Measurements from ENCODE around the gene ARHGEF39.

ARHGEF39 gene

DNA sequence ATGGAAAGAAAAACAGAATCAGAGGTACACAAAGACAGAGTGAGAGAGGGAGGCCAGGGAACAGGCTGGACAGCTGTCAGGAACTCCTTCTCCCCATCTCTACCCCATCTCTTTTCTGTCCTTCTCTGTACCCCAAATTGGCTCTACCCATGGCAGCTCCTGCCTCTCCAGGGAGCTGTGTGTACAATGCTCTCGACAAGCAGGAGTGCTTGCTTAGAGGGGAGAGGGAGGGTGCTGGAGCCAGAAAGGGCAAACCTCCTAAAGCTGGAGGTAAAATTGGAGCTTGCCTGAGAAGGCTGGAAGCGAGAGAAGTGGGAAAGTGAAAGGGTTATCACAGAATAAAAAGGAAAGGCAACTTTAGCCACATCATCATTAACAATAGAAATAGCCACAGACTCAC, 18.3 kb upstream of the ARHGEF39 start:
- Histone ChIP-seq H3K36me3 (ENCODE audit: control insufficient read depth, insufficient read depth, low read length) (peaks cover 65% of the 10 kb centered on the region), H3K27me3 (ENCODE audit: control insufficient read depth, insufficient read depth, low read length) (no peaks in the 10 kb centered on the region), H3K27ac (ENCODE audit: low read depth, low read length) (no peak overlapping the region), H3K4me3 (ENCODE audit: low read depth, low read length) (no peak overlapping the region), H3K9ac (ENCODE audit: low read depth, low read length) (no peak overlapping the region), H3K4me1 (ENCODE audit: control insufficient read depth, insufficient read depth, low read length) (peaks cover 8% of the 10 kb centered on the region), H3K9me3 (ENCODE audit: control insufficient read depth, insufficient read depth, low read length) (no peaks in the 10 kb centered on the region)

DNA sequence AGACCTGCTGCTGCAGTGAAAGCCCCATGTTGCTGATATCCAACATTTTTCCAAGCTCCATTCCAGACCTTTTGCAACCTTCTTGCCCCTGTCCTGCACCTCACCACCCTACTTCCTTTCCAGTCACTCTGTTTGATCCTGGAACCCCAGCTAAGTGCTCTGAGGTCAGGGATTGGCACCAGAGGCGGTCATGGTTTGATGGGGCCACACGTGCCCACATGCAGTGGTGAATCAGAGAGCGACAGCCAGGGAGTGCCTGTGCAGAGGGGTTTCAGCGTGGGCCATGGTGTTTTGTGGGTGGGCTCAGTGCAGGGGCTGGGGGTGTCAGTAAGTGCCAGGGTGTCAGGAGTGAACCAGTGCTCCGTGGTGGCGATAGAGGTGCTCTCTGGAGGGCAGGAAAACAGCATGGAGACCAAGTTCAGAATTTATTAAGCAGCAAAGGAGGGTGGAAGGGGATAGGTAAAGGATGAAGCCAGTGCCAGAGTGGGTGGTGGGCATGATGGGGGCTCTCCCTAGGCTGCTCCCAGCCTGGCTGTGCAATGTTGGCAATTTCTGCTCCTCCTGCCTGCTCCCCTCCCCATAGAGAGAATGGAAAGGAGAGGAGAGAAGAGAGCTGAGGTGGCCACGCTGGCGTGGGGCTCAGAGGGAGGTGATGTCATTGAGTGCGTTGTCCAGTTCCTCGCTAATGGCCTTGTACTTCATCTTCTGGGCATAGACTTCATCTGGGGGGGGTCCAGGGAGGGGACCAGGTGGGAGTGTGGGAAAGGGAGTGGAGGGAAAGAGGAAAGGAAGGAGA, 17.7 kb upstream of the ARHGEF39 start:
- Histone ChIP-seq H3K36me3 (ENCODE audit: control insufficient read depth, insufficient read depth, low read length) (peaks cover 59% of the 10 kb centered on the region), H3K4me3 (ENCODE audit: low read depth, low read length) (no peak overlapping the region), H3K9me3 (ENCODE audit: control insufficient read depth, insufficient read depth, low read length) (no peaks in the 10 kb centered on the region), H3K27me3 (ENCODE audit: control insufficient read depth, insufficient read depth, low read length) (no peaks in the 10 kb centered on the region), H3K9ac (ENCODE audit: low read depth, low read length) (no peak overlapping the region), H3K27ac (ENCODE audit: low read depth, low read length) (no peak overlapping the region), H3K4me1 (ENCODE audit: control insufficient read depth, insufficient read depth, low read length) (peaks cover 4% of the 10 kb centered on the region)

DNA sequence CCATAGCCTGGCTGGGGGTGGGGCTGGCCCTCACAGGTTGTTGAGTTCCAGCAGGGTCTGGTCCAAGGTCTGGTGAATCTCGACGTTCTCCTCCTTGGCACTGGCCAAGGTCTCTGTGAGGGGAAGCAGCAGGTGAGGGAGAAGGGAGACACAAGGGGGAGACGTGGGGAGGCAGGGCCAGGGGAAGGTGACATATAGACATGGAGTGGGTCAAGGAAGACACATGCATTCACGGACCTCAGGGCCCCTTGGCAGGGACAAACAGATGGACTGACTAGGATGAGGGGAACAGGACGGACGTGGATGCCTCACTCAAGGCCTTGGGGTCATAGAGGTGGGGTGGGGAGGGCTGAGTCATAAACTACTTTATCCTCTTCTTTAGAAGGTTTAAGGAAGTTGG, 17.1 kb upstream of the ARHGEF39 start:
- H3K4me3 ChIP-seq (ENCODE audit: low read depth, low read length), result no peak overlapping the region
- H3K4me1 ChIP-seq (ENCODE audit: control insufficient read depth, insufficient read depth, low read length), result peaks cover 4% of the 10 kb centered on the region
- H3K27me3 ChIP-seq (ENCODE audit: control insufficient read depth, insufficient read depth, low read length), result no peaks in the 10 kb centered on the region
- no peak overlapping the region for H3K27ac ChIP-seq (ENCODE audit: low read depth, low read length)
- H3K36me3 ChIP-seq (ENCODE audit: control insufficient read depth, insufficient read depth, low read length), result peaks cover 52% of the 10 kb centered on the region
- H3K9me3 ChIP-seq (ENCODE audit: control insufficient read depth, insufficient read depth, low read length), result no peaks in the 10 kb centered on the region
- H3K9ac ChIP-seq (ENCODE audit: low read depth, low read length), result no peak overlapping the region

DNA sequence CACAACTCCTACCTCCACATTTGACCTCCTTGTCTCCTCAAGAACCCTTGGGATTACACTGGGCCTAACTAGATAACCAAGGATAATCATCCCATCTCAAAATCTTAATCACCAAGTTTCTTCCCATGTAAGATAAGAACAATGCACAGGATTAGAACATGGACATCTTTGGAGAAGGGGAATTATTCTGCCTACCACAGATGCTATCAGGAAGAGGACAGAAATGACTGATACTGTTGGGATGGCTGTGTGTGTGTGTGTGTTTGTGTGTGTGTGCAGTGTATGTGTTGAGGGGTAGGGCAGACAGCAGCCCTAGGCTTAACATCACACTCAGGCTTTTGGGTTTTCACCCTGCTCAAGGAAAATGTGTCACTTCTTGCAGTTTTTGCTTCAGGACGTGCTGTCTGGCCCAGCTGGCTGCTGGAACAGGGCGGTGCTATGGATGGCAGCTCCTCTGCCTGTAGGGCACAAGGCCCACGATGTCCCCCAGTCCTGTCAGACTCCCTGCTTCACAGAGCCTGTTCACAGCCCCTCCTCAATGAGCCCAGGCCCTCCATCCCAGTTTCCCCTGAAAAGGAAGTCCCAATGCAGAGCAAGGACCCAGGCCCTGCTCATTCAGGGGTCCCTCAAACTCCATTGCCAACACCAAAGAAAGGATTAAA, 16.5 kb upstream of the ARHGEF39 start:
- Histone ChIP-seq H3K27ac (ENCODE audit: low read depth, low read length) (peak overlapping the region; percentile 37), H3K4me3 (ENCODE audit: low read depth, low read length) (no peak overlapping the region), H3K9ac (ENCODE audit: low read depth, low read length) (no peak overlapping the region)

GRCh38 chr9:35680331-35681105, 15.5 kb upstream of the ARHGEF39 start:
- Histone ChIP-seq H3K27ac (ENCODE audit: low read depth, low read length) (peak overlapping the region; percentile 42), H3K9me3 (ENCODE audit: control insufficient read depth, insufficient read depth, low read length) (no peaks in the 10 kb centered on the region), H3K36me3 (ENCODE audit: control insufficient read depth, insufficient read depth, low read length) (peaks cover 39% of the 10 kb centered on the region), H3K27me3 (ENCODE audit: control insufficient read depth, insufficient read depth, low read length) (peaks cover 4% of the 10 kb centered on the region), H3K4me3 (ENCODE audit: low read depth, low read length) (no peak overlapping the region), H3K9ac (ENCODE audit: low read depth, low read length) (no peak overlapping the region), H3K4me1 (ENCODE audit: control insufficient read depth, insufficient read depth, low read length) (peaks cover 4% of the 10 kb centered on the region)

More for the DNA sequence above, 16.5 kb upstream of the ARHGEF39 start:
- H3K27me3 ChIP-seq (ENCODE audit: control insufficient read depth, insufficient read depth, low read length), result peaks cover 2% of the 10 kb centered on the region
- peaks cover 4% of the 10 kb centered on the region for H3K4me1 ChIP-seq (ENCODE audit: control insufficient read depth, insufficient read depth, low read length)
- peaks cover 47% of the 10 kb centered on the region for H3K36me3 ChIP-seq (ENCODE audit: control insufficient read depth, insufficient read depth, low read length)
- H3K9me3 ChIP-seq (ENCODE audit: control insufficient read depth, insufficient read depth, low read length), result no peaks in the 10 kb centered on the region

DNA sequence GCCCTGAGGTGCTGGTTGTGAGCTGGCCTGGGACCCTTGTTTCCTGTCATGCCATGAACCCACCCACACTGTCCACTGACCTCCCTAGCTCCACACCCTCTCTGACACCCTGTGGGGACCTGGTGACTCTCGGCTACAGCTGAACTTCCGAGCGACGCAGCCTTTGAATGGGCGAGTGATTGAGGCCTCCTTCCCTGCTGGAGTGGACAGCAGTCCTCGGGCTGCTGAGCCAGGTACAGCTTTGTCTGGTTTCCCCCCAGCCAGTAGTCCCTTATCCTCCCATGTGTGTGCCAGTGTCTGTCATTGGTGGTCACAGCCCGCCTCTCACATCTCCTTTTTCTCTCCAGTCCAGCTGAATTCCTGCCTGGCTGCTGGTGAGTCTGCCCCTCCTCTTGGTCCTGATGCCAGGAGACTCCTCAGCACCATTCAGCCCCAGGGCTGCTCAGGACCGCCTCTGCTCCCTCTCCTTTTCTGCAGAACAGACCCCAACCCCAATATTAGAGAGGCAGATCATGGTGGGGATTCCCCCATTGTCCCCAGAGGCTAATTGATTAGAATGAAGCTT, 14.9 kb upstream of the ARHGEF39 start:
- Histone ChIP-seq H3K4me3 (ENCODE audit: low read depth, low read length) (no peak overlapping the region), H3K4me1 (ENCODE audit: control insufficient read depth, insufficient read depth, low read length) (peaks cover 4% of the 10 kb centered on the region), H3K36me3 (ENCODE audit: control insufficient read depth, insufficient read depth, low read length) (peaks cover 32% of the 10 kb centered on the region), H3K9me3 (ENCODE audit: control insufficient read depth, insufficient read depth, low read length) (no peaks in the 10 kb centered on the region), H3K27me3 (ENCODE audit: control insufficient read depth, insufficient read depth, low read length) (peaks cover 4% of the 10 kb centered on the region), H3K27ac (ENCODE audit: low read depth, low read length) (peak overlapping the region; percentile 42), H3K9ac (ENCODE audit: low read depth, low read length) (no peak overlapping the region)

DNA sequence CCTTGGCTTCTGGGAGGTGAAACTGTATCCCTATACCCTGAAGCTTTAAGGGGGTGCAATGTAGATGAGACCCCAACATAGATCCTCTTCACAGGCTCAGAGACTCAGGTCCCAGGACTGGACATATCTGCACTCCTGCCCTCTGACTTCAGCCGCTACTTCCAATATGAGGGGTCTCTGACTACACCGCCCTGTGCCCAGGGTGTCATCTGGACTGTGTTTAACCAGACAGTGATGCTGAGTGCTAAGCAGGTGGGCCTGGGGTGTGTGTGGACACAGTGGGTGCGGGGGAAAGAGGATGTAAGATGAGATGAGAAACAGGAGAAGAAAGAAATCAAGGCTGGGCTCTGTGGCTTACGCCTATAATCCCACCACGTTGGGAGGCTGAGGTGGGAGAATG, 14.1 kb upstream of the ARHGEF39 start:
- H3K27ac ChIP-seq (ENCODE audit: low read depth, low read length), result no peak overlapping the region
- no peaks in the 10 kb centered on the region for H3K9me3 ChIP-seq (ENCODE audit: control insufficient read depth, insufficient read depth, low read length)
- H3K36me3 ChIP-seq (ENCODE audit: control insufficient read depth, insufficient read depth, low read length), result peaks cover 24% of the 10 kb centered on the region
- H3K9ac ChIP-seq (ENCODE audit: low read depth, low read length), result no peak overlapping the region
- peaks cover 4% of the 10 kb centered on the region for H3K27me3 ChIP-seq (ENCODE audit: control insufficient read depth, insufficient read depth, low read length)
- H3K4me1 ChIP-seq (ENCODE audit: control insufficient read depth, insufficient read depth, low read length), result peaks cover 4% of the 10 kb centered on the region
- no peak overlapping the region for H3K4me3 ChIP-seq (ENCODE audit: low read depth, low read length)

GRCh38 chr9:35675732-35676392, 10.9 kb upstream of the ARHGEF39 start:
- peak overlapping the region; percentile 64 for H3K4me3 ChIP-seq (ENCODE audit: low read depth, low read length)
- H3K36me3 ChIP-seq (ENCODE audit: control insufficient read depth, insufficient read depth, low read length), result no peaks in the 10 kb centered on the region
- H3K27ac ChIP-seq (ENCODE audit: low read depth, low read length), result no peak overlapping the region
- no peaks in the 10 kb centered on the region for H3K9me3 ChIP-seq (ENCODE audit: control insufficient read depth, insufficient read depth, low read length)
- peaks cover 4% of the 10 kb centered on the region for H3K4me1 ChIP-seq (ENCODE audit: control insufficient read depth, insufficient read depth, low read length)
- H3K27me3 ChIP-seq (ENCODE audit: control insufficient read depth, insufficient read depth, low read length), result peaks cover 4% of the 10 kb centered on the region
- peak overlapping the region; percentile 82 for H3K9ac ChIP-seq (ENCODE audit: low read depth, low read length)

DNA sequence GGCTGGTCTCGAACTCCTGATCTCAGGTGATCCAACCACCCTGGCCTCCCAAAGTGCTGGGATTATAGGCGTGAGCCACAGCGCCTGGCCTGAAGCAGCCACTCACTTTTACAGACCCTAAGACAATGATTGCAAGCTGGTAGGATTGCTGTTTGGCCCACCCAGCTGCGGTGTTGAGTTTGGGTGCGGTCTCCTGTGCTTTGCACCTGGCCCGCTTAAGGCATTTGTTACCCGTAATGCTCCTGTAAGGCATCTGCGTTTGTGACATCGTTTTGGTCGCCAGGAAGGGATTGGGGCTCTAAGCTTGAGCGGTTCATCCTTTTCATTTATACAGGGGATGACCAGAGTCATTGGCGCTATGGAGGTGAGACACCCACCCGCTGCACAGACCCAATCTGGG, 10.2 kb upstream of the ARHGEF39 start:
- no peak overlapping the region for H3K27ac ChIP-seq (ENCODE audit: low read depth, low read length)
- no peak overlapping the region for H3K9ac ChIP-seq (ENCODE audit: low read depth, low read length)
- no peaks in the 10 kb centered on the region for H3K9me3 ChIP-seq (ENCODE audit: control insufficient read depth, insufficient read depth, low read length)
- no peaks in the 10 kb centered on the region for H3K36me3 ChIP-seq (ENCODE audit: control insufficient read depth, insufficient read depth, low read length)
- H3K27me3 ChIP-seq (ENCODE audit: control insufficient read depth, insufficient read depth, low read length), result peaks cover 4% of the 10 kb centered on the region
- no peaks in the 10 kb centered on the region for H3K4me1 ChIP-seq (ENCODE audit: control insufficient read depth, insufficient read depth, low read length)
- H3K4me3 ChIP-seq (ENCODE audit: low read depth, low read length), result peak overlapping the region; percentile 64

DNA sequence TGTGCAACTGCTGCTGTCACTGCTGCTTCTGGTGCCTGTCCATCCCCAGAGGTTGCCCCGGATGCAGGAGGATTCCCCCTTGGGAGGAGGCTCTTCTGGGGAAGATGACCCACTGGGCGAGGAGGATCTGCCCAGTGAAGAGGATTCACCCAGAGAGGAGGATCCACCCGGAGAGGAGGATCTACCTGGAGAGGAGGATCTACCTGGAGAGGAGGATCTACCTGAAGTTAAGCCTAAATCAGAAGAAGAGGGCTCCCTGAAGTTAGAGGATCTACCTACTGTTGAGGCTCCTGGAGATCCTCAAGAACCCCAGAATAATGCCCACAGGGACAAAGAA, 9.0 kb upstream of the ARHGEF39 start:
- no peaks in the 10 kb centered on the region for H3K9me3 ChIP-seq (ENCODE audit: control insufficient read depth, insufficient read depth, low read length)
- no peaks in the 10 kb centered on the region for H3K36me3 ChIP-seq (ENCODE audit: control insufficient read depth, insufficient read depth, low read length)
- no peak overlapping the region for H3K4me3 ChIP-seq (ENCODE audit: low read depth, low read length)
- peaks cover 4% of the 10 kb centered on the region for H3K27me3 ChIP-seq (ENCODE audit: control insufficient read depth, insufficient read depth, low read length)
- H3K27ac ChIP-seq (ENCODE audit: low read depth, low read length), result no peak overlapping the region
- no peak overlapping the region for H3K9ac ChIP-seq (ENCODE audit: low read depth, low read length)
- no peaks in the 10 kb centered on the region for H3K4me1 ChIP-seq (ENCODE audit: control insufficient read depth, insufficient read depth, low read length)
